IMR-90 (cell line): ENCODE data around the gene ARL4A. TPM values are rescaled to one million over a fixed set of nuclear protein-coding genes. Genes with fewer than 3 reads are reported as not detected.

Experiments used
- ATAC-seq: fragments of 200-7000 bp; cut with Tn5 transposase; 2 replicates; pipeline ENCODE4 v1.9.1; 2020; ENCODE audit warnings: low read depth, mild to moderate bottlenecking, moderate library complexity
- BruUV-seq: library from RNA; stranded (reverse); fragments of 400-500 nt; replicated peaks from 2 replicates; lab custom pipeline; 2021; lab: Mats Ljungman, UMichigan
- CTCF ChIA-PET: fragments of 300-600 bp; formaldehyde crosslinking; extraction: SDS; loops from one replicate; lab custom pipeline; 2021; ENCODE audit warnings: antibody characterized with exemption; lab: Yijun Ruan, JAX
- POLR2A ChIA-PET: fragments of 300-600 bp; sonication (Branson Sonifier 250); formaldehyde crosslinking; loops from one replicate; lab custom pipeline; 2022; ENCODE audit warnings: antibody characterized with exemption; ENCODE audit not compliant: unreplicated experiment; lab: Charles Lee
- DNase-seq: peaks from one replicate; pipeline ENCODE4 v3.0.0; 2013
- H2AFZ ChIP-seq: replicated peaks from 2 replicates; pipeline ENCODE3; 2013; ENCODE audit warnings: low read length, mild to moderate bottlenecking; ENCODE audit not compliant: poor library complexity
- H2AK5ac ChIP-seq: 2 replicates; pipeline ENCODE4 v1.6.1; 2013; ENCODE audit warnings: low read depth, low read length, inconsistent platforms
- H2AK9ac ChIP-seq: replicated peaks from 2 replicates; pipeline ENCODE3; 2013; ENCODE audit warnings: mild to moderate bottlenecking, low read depth, low read length, moderate library complexity; ENCODE audit not compliant: poor library complexity
- H2BK120ac ChIP-seq: 2 replicates; pipeline ENCODE4 v1.6.1; 2013; ENCODE audit warnings: low read depth, low read length, inconsistent platforms
- H2BK15ac ChIP-seq: 3 replicates; pipeline ENCODE4 v1.6.1; 2013; ENCODE audit warnings: low read depth, low read length, inconsistent platforms
- H2BK20ac ChIP-seq: 2 replicates; pipeline ENCODE4 v1.6.1; 2013; ENCODE audit warnings: low read depth, mild to moderate bottlenecking, inconsistent platforms, low read length, moderate library complexity
- H2BK5ac ChIP-seq: 2 replicates; pipeline ENCODE4 v1.6.1; 2013; ENCODE audit warnings: mild to moderate bottlenecking, low read depth, low read length, inconsistent platforms; ENCODE audit not compliant: poor library complexity, severe bottlenecking
- H3K14ac ChIP-seq: replicated peaks from 2 replicates; pipeline ENCODE4 v1.6.1; 2013; ENCODE audit warnings: low read depth, low read length, inconsistent platforms
- H3K18ac ChIP-seq: 2 replicates; pipeline ENCODE4 v1.6.1; 2013; ENCODE audit warnings: low read depth, low read length, control low read depth
- H3K23ac ChIP-seq: 2 replicates; pipeline ENCODE4 v1.6.1; 2013; ENCODE audit warnings: low read depth, low read length, inconsistent platforms
- H3K27ac ChIP-seq: 2 replicates; pipeline ENCODE4 v1.5.1; 2013; ENCODE audit warnings: mild to moderate bottlenecking, control low read depth, low read length; ENCODE audit not compliant: insufficient read depth
- H3K27me3 ChIP-seq: 2 replicates; pipeline ENCODE4 v1.6.1; 2013; ENCODE audit warnings: low read length; ENCODE audit not compliant: control insufficient read depth, insufficient read depth
- H3K36me3 ChIP-seq: 2 replicates; pipeline ENCODE4 v1.6.1; 2013; ENCODE audit warnings: low read length, mixed read lengths; ENCODE audit not compliant: control insufficient read depth, insufficient read depth
- H3K4ac ChIP-seq: 2 replicates; pipeline ENCODE4 v1.6.1; 2013; ENCODE audit warnings: low read depth, low read length, inconsistent platforms
- H3K4me1 ChIP-seq: 2 replicates; pipeline ENCODE4 v1.6.1; 2013; ENCODE audit warnings: low read length, mixed read lengths; ENCODE audit not compliant: control insufficient read depth, insufficient read depth
- H3K4me2 ChIP-seq: 2 replicates; pipeline ENCODE4 v1.6.1; 2013; ENCODE audit warnings: low read depth, mild to moderate bottlenecking, control low read depth, low read length, moderate library complexity
- H3K4me3 ChIP-seq: 2 replicates; pipeline ENCODE4 v1.5.1; 2013; ENCODE audit warnings: low read depth, mild to moderate bottlenecking, control low read depth, low read length, moderate library complexity; ENCODE audit not compliant: insufficient read depth
- H3K56ac ChIP-seq: 2 replicates; pipeline ENCODE4 v1.6.1; 2013; ENCODE audit warnings: low read length, inconsistent platforms; ENCODE audit not compliant: insufficient read depth; ENCODE audit errors: extremely low read depth
- H3K79me1 ChIP-seq, 2 experiments: 2 replicates each; pipeline ENCODE4 v1.6.1; 2013; ENCODE audit warnings: low read length in 2 of 2, inconsistent platforms in 1 of 2, low read depth in 1 of 2
- H3K9ac ChIP-seq: 2 replicates; pipeline ENCODE4 v1.6.1; 2013; ENCODE audit warnings: low read depth, low read length, control low read depth
- H3K9me1 ChIP-seq: 2 replicates; pipeline ENCODE4 v1.6.1; 2013; ENCODE audit warnings: low read length, inconsistent platforms; ENCODE audit not compliant: insufficient read depth
- H3K9me3 ChIP-seq: 2 replicates; pipeline ENCODE4 v1.6.1; 2013; ENCODE audit warnings: low read length; ENCODE audit not compliant: control insufficient read depth, insufficient read depth
- H4K20me1 ChIP-seq: 2 replicates; pipeline ENCODE4 v1.6.1; 2013; ENCODE audit warnings: low read length, inconsistent platforms; ENCODE audit not compliant: insufficient read depth
- H4K5ac ChIP-seq: 2 replicates; pipeline ENCODE4 v1.6.1; 2013; ENCODE audit warnings: mild to moderate bottlenecking, low read depth, low read length, control low read depth
- H4K8ac ChIP-seq, 2 experiments: 2 replicates each; pipeline ENCODE4 v1.6.1; 2013; ENCODE audit warnings: low read depth in 2 of 2, low read length in 2 of 2, control low read depth in 1 of 2, inconsistent platforms in 1 of 2
- H4K91ac ChIP-seq: 2 replicates; pipeline ENCODE4 v1.6.1; 2013; ENCODE audit warnings: low read depth, low read length, inconsistent platforms; ENCODE audit not compliant: insufficient read depth
- BHLHE40 ChIP-seq: fragments of 150-350 bp; IDR thresholded peaks from 2 replicates; pipeline ENCODE4 v1.6.1; 2016; ENCODE audit warnings: mild to moderate bottlenecking, low read depth, low read length
- CEBPB ChIP-seq: IDR thresholded peaks from 2 replicates; pipeline ENCODE4 v1.6.1; 2012; ENCODE audit warnings: low read depth, low read length, improper control_type of control experiment
- CHD1 ChIP-seq: IDR thresholded peaks from 2 replicates; pipeline ENCODE4 v1.6.1; 2012; ENCODE audit warnings: low read depth, low read length, improper control_type of control experiment
- CTCF ChIP-seq: conservative IDR thresholded peaks from 2 replicates; pipeline ENCODE4 v1.5.1; 2012; ENCODE audit warnings: mild to moderate bottlenecking, low read depth, low read length, improper control_type of control experiment
- ELK1 ChIP-seq: fragments of 150-350 bp; IDR thresholded peaks from 2 replicates; pipeline ENCODE4 v1.6.1; 2016; ENCODE audit warnings: low read depth, mild to moderate bottlenecking, low read length, moderate library complexity, borderline replicate concordance
- FOS ChIP-seq: fragments of 150-350 bp; IDR thresholded peaks from 2 replicates; pipeline ENCODE4 v1.6.1; 2016; ENCODE audit warnings: low read depth, low read length
- MAFK ChIP-seq: IDR thresholded peaks from 2 replicates; pipeline ENCODE4 v1.6.1; 2012; ENCODE audit warnings: low read depth, low read length, improper control_type of control experiment
- MAZ ChIP-seq: IDR thresholded peaks from 2 replicates; pipeline ENCODE4 v1.6.1; 2012; ENCODE audit warnings: low read depth, mild to moderate bottlenecking, low read length, improper control_type of control experiment, moderate library complexity, borderline replicate concordance
- MXI1 ChIP-seq: IDR thresholded peaks from 2 replicates; pipeline ENCODE4 v1.6.1; 2012; ENCODE audit warnings: low read depth, mild to moderate bottlenecking, low read length, moderate library complexity, borderline replicate concordance
- NFE2L2 ChIP-seq: fragments of 150-350 bp; IDR thresholded peaks from 2 replicates; pipeline ENCODE4 v1.6.1; 2016; ENCODE audit warnings: low read depth, mild to moderate bottlenecking, low read length
- POLR2A ChIP-seq: IDR thresholded peaks from 2 replicates; pipeline ENCODE4 v1.6.1; 2012; ENCODE audit warnings: mild to moderate bottlenecking, low read depth, low read length
- RAD21 ChIP-seq: IDR thresholded peaks from 2 replicates; pipeline ENCODE4 v1.6.1; 2012; ENCODE audit warnings: low read length, improper control_type of control experiment
- RCOR1 ChIP-seq: IDR thresholded peaks from 2 replicates; pipeline ENCODE4 v1.6.1; 2012; ENCODE audit warnings: mild to moderate bottlenecking, low read length, improper control_type of control experiment; ENCODE audit not compliant: insufficient replicate concordance
- RFX5 ChIP-seq: IDR thresholded peaks from 2 replicates; pipeline ENCODE4 v1.8.0; 2012; ENCODE audit warnings: low read depth, mild to moderate bottlenecking, low read length, moderate library complexity
- SMC3 ChIP-seq: fragments of 150-350 bp; IDR thresholded peaks from 2 replicates; pipeline ENCODE4 v1.6.1; 2016; ENCODE audit warnings: low read depth, mild to moderate bottlenecking, antibody characterized with exemption, low read length, moderate library complexity
- USF2 ChIP-seq: fragments of 150-350 bp; IDR thresholded peaks from 2 replicates; pipeline ENCODE4 v1.6.1; 2017; ENCODE audit warnings: mild to moderate bottlenecking, antibody characterized with exemption, low read length, low read depth
- WGBS, 2 experiments: methylation state at CpG; one replicate each; pipeline versions ENCODE4 v1.1.5 to v1.1.7; 2013; ENCODE audit warnings: missing lambda C conversion rate in 2 of 2; ENCODE audit not compliant: insufficient read length in 1 of 2; ENCODE audit errors: extremely low coverage in 2 of 2; 5-methylcytosine and 5-hydroxymethylcytosine counted together
- dilution Hi-C: fragments of 300-500 bp; cut with HindIII; formaldehyde crosslinking; loops from one replicate; pipeline ENCODE4 v1.14.3; 2018; ENCODE audit warnings: low sequenced_read_pairs; ENCODE audit not compliant: unreplicated experiment
- in situ Hi-C: fragments of 300-500 bp; cut with MboI; formaldehyde crosslinking; loops from 3 replicates; pipeline ENCODE4 v1.14.3; 2019; ENCODE audit warnings: low sequenced_read_pairs, inconsistent platforms, mixed read lengths
- intact Hi-C: fragments of 100-400 bp; cut with micrococcal nuclease; formaldehyde crosslinking; loops from 2 replicates; pipeline ENCODE4 v1.10.0; 2022
- polyA plus RNA-seq, 3 experiments: library from polyadenylated mRNA; depleted of rRNA; stranded (reverse); fragments of >200 nt; gene quantifications; 2 replicates each; pipeline ENCODE4 v1.2.3, GENCODE V29; 2012; ENCODE audit warnings: low replicate concordance in 1 of 3
- total RNA-seq: library from RNA; depleted of rRNA; stranded (reverse); fragments of >200 nt; gene quantifications from 2 replicates; pipeline ENCODE4 v1.2.3, GENCODE V29; 2012

ARL4A gene
- total and polyA plus RNA-seq, 2 of the 4 experiments (the other 2 are of a cell fraction) = 13.7 to 22.4 TPM

- Histone ChIP-seq H2AK9ac (no peak overlapping the region), H3K9me3 (peaks cover 3% of the 10 kb centered on the region; the same call in 1 of the 2 replicates), H3K4me1 (peaks cover 5% of the 10 kb centered on the region), H3K36me3 (no peaks in the 10 kb centered on the region), H2AK5ac (no peak overlapping the region), H2BK5ac (peak overlapping the region; percentile 5), H3K14ac (peak overlapping the region; percentile 74), H3K27me3 (no peaks in the 10 kb centered on the region), H4K91ac (peak overlapping the region; percentile 75; the same call in 1 of the 2 replicates), H3K18ac (peak overlapping the region; percentile 71; the same call in 1 of the 2 replicates), H2BK120ac (peak overlapping the region; percentile 82), H2BK20ac (peak overlapping the region; percentile 77), H3K9me1 (peaks cover 4% of the 10 kb centered on the region; the same call in 1 of the 2 replicates), H3K4me3 (no peak overlapping the region), H4K8ac (peak overlapping the region in 1 of 2 experiments; percentile 64; a peak in 1 of 4 replicates), H2AFZ (peak overlapping the region; percentile 46), H3K23ac (peak overlapping the region; percentile 28), H3K9ac (no peak overlapping the region), H3K27ac (no peak overlapping the region), H4K20me1 (no peaks in the 10 kb centered on the region), H3K56ac (0 out of 2 replicates have a peak overlapping the region, but pooled peaks have one; percentile 26), H3K4ac (peak overlapping the region; percentile 90), H4K5ac (no peak overlapping the region; the same call in 1 of the 2 replicates), H2BK15ac (peak overlapping the region; percentile 8; the same call in 1 of the 3 replicates), H3K79me1 (no peaks in the 10 kb centered on the region), H3K4me2 (no peak overlapping the region)
- dilution Hi-C loops (no loop called here), in situ Hi-C loops (no loop called here), intact Hi-C loops (no loop called here)
- no CpG with 5 or more reads among the region's 1 CpG for WGBS, 2 experiments
- ChIA-PET POLR2A (no interaction called here), CTCF (interaction anchor here (1.0 kb wide), 1 partner anchor 40 kb away, joined by 6 read pairs; no protein-coding TSS in a partner anchor)
- TF ChIP-seq RFX5 = no peak
- no peak for TF ChIP-seq SMC3
- TF ChIP-seq CTCF = no peak
- TF ChIP-seq USF2 = no peak
- no peak for TF ChIP-seq RAD21
- no peak for TF ChIP-seq FOS
- no peak for TF ChIP-seq MXI1
- no peak for TF ChIP-seq MAFK
- TF ChIP-seq CHD1 = no peak
- TF ChIP-seq NFE2L2 = no peak
- no peak for TF ChIP-seq MAZ
- TF ChIP-seq CEBPB = no peak
- TF ChIP-seq RCOR1 = no peak
- TF ChIP-seq ELK1 = no peak
- no peak for TF ChIP-seq BHLHE40
- TF ChIP-seq POLR2A = no peak
- BruUV-seq = no TSS peak
- ATAC-seq = no peak
- DNase-seq = peak; percentile 35
Observed at GRCh38 chr7:12646139-12646538, 41.3 kb upstream of the ARL4A start.
